Spinal cord (tissue), 10 donors: ENCODE measurements around the gene CACNA1A. TPM values are rescaled to one million over a fixed set of nuclear protein-coding genes. Genes with fewer than 3 reads are reported as not detected.
A peak's percentile ranks its signal among the peaks of the same experiment; 100 is the strongest.
"Not testable (repeated sequence)": the region's sequence is repeated elsewhere in the genome, so short reads cannot be mapped to it uniquely, and the experiment has no call there.

Experiments used
- DNase-seq, 6 donors: peaks; one replicate each; pipeline versions ENCODE4 v3.0.0 to v3.0.0-alpha.2; 2013 to 2015; ENCODE audit warnings: low spot score in 6 of 6, low read depth in 4 of 6
- H3K27ac ChIP-seq: one replicate; pipeline ENCODE4 v1.5.1; 2013; ENCODE audit warnings: low read depth, low read length, control low read depth
- H3K27me3 ChIP-seq: one replicate; pipeline ENCODE4 v1.6.1; 2013; ENCODE audit warnings: low read length; ENCODE audit not compliant: control insufficient read depth, insufficient read depth
- H3K36me3 ChIP-seq: one replicate; pipeline ENCODE4 v1.6.1; 2013; ENCODE audit warnings: low read length; ENCODE audit not compliant: control insufficient read depth, insufficient read depth
- H3K4me1 ChIP-seq: one replicate; pipeline ENCODE4 v1.6.1; 2013; ENCODE audit warnings: low read length; ENCODE audit not compliant: control insufficient read depth, insufficient read depth
- H3K4me3 ChIP-seq: one replicate; pipeline ENCODE4 v1.5.1; 2013; ENCODE audit warnings: low read depth, low read length, control low read depth
- H3K9me3 ChIP-seq: one replicate; pipeline ENCODE4 v1.6.1; 2013; ENCODE audit warnings: low read length; ENCODE audit not compliant: control insufficient read depth, insufficient read depth
- WGBS: methylation state at CpG from one replicate; pipeline ENCODE4 v1.1.5; 2013; ENCODE audit warnings: missing lambda C conversion rate; ENCODE audit not compliant: insufficient coverage; 5-methylcytosine and 5-hydroxymethylcytosine counted together
- polyA plus RNA-seq, 2 donors: library from polyadenylated mRNA; unstranded; fragments of 120-200 nt; gene quantifications; one replicate each; pipeline ENCODE4 v1.2.1, GENCODE V29; 2013; ENCODE audit not compliant: insufficient read length in 2 of 2
- total RNA-seq, 2 donors: library from RNA; depleted of rRNA in 1 of 2; stranded (reverse); fragments of 120-200 nt in 1 of 2; fragments of >200 nt in 1 of 2; gene quantifications; one replicate each; pipeline versions ENCODE4 v1.2.3 to v1.2.4, GENCODE V29; 2013 to 2014
- donor health status: healthy.

CACNA1A gene
- total and polyA plus RNA-seq, 4 donors, result 39.8 to 116 (median 66.7) TPM

DNA sequence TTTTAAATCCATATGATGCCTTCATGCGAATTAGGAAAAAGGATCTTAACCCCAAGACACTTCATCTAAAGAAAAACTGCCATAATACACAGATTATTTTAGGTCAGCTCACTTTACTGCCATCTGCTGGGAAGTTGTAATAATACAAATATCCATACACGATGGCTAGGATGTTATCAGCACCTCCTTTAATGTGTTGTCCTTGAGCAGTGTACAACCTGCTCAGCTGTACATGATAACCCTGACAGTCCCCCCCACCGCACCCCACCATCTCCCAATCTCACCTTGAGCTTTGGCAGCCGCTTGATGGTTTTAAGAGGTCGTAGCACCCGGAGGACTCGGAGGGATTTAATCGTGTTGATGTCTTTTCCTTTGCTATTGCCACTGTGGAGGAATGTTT is 243.8 kb downstream of the CACNA1A start:
- no peak overlapping the region for H3K4me3 ChIP-seq
- peak; percentile 15 to 84 (median 24) for DNase-seq
- H3K36me3 ChIP-seq, result peaks cover 15% of the 10 kb centered on the region
- WGBS, result 93% methylated on average over 4 of the region's 8 CpGs
- no peak overlapping the region for H3K27ac ChIP-seq
- H3K27me3 ChIP-seq, result no peaks in the 10 kb centered on the region
- no peaks in the 10 kb centered on the region for H3K4me1 ChIP-seq
- no peaks in the 10 kb centered on the region for H3K9me3 ChIP-seq

- no peak overlapping the region for H3K27ac ChIP-seq
These were observed 245.2 kb downstream of the CACNA1A start for GRCh38 chr19:13260883-13261653.

DNA sequence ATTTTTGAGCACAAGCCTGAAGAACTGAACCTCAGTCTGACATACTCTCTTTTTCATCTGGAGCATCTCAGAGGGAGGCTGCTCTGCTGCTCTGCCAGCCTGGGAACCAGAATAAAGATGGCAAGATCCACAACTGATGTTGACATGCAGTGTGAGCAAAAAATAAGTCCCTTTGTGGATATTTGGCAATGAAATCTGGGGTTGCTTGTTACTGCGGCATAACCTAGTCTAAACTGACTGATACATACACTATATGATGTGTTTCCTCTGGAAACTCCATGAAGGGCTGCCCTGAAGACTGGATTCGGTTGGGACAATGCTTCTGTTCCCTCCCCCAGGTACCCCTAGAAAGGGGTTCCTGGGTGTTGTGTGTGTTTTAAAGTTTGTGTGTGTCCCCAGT is 249.4 kb downstream of the CACNA1A start:
- no peak for DNase-seq
- Histone ChIP-seq H3K27me3 (no peaks in the 10 kb centered on the region), H3K27ac (no peak overlapping the region), H3K4me1 (no peaks in the 10 kb centered on the region), H3K36me3 (peaks cover 42% of the 10 kb centered on the region), H3K9me3 (no peaks in the 10 kb centered on the region), H3K4me3 (no peak overlapping the region)
- no CpG with 5 or more reads among the region's 2 CpGs for WGBS

More at GRCh38 chr19:13260883-13261653, 245.2 kb downstream of the CACNA1A start:
- Histone ChIP-seq H3K36me3 (peaks cover 21% of the 10 kb centered on the region), H3K4me1 (no peaks in the 10 kb centered on the region), H3K27me3 (no peaks in the 10 kb centered on the region), H3K9me3 (no peaks in the 10 kb centered on the region), H3K4me3 (no peak overlapping the region)
- 90% methylated on average over 3 of the region's 9 CpGs for WGBS
- DNase-seq, result no peak

GRCh38 chr19:13256398-13256797 is 249.9 kb downstream of the CACNA1A start:
- H3K4me1 ChIP-seq, H3K4me3 ChIP-seq, H3K9me3 ChIP-seq, H3K27me3 ChIP-seq, DNase-seq, H3K27ac ChIP-seq: not testable (repeated sequence)
- H3K36me3 ChIP-seq, result peaks cover 45% of the 10 kb centered on the region
- no CpG with 5 or more reads among the region's 1 CpG for WGBS

DNA sequence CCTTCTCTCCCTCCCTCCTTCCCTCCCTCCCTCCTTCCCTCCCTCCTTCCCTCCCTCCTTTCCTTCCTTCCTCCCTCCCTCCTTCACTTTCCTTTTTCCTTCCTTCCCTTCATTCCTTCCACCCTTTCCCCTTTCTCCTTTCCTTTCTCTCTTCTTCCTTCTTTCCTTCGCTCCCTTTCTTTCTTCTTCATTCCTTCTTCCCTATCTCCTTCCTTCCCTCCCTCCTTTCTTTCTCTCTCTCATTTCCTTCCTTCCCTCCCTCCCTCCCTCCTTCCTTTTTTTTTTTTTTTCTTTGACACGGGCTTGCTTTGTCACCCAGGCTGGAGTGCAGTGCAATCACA is 250.6 kb downstream of the CACNA1A start:
- Histone ChIP-seq H3K36me3 (peaks cover 47% of the 10 kb centered on the region), H3K4me1 (no peaks in the 10 kb centered on the region), H3K27ac (no peak overlapping the region), H3K27me3 (no peaks in the 10 kb centered on the region), H3K9me3 (no peaks in the 10 kb centered on the region), H3K4me3 (no peak overlapping the region)
- no peak for DNase-seq
- WGBS, result 100% methylated on average over 1 of the region's 2 CpGs

DNA sequence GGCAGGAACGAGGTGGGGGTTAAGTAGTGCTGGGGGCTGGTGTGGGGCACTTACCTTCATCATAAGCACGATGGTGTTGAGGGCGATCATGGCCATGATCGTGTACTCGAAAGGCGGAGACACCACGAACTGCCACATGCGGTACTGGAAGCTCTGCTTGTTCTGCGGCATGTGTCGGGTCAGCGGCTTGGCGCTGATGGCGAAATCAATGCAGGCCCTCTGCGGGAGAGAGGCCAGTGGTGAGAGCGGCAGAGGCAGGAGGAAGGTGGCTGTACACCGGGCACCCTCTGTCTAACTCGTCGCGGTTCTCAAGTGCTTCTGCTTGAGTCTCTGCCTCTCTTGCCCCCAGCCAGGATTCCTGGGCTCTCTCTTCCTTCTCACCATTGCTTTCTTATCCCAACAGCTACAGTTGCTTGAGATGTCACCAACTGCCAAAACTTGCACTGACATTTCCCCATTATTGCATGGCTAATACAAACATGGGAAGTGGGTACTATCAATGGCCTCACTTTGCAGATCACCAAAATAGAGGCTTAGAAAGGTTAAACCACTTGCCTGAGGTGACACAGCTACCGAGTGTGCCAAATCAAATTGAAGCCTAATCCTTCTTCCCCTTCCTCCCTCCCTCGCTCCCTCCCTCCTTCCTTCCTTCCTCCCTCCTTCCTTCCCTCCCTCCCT is 251.1 kb downstream of the CACNA1A start:
- 94% methylated on average over 19 of the region's 21 CpGs for WGBS
- Histone ChIP-seq H3K4me1 (no peaks in the 10 kb centered on the region), H3K9me3 (no peaks in the 10 kb centered on the region), H3K27me3 (no peaks in the 10 kb centered on the region), H3K4me3 (no peak overlapping the region), H3K27ac (no peak overlapping the region), H3K36me3 (peaks cover 47% of the 10 kb centered on the region)
- no peak for DNase-seq

DNA sequence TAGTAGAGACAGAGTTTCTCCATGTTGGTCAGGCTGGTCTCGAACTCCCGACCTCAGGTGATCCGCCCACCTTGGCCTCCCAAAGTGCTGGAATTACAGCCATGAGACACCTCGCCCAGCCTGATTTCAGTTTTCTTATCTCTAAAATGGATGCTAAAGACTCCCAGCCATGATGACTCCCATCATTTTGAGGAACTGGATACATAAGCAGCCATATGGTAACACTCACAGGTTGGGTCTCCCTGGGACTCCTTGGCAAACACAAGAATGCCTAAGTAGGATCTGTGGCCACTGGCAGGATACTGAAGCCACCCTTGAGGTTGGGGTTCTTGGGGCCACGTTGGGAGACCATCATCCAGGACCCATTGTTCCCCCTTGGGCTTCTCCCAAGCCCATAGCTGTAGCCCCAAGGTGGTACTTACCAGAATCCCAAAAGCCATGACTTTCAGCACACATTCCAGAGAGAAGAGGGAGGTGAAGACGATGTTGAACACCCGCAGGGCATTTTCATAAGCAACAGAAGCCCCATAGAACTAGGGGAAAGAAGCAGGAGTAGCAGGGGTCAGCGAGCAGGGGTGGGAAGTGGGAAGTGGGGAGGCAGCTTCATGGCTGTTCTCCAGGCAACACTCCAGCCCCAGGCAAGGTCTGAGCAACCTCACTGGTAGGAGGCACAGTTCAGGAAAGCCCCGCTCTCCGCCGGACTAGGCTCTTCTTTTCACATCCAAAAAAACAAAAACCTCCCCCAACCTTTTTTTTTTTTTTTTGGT is 253.5 kb downstream of the CACNA1A start:
- Histone ChIP-seq H3K36me3 (peaks cover 52% of the 10 kb centered on the region), H3K27ac (no peak overlapping the region), H3K27me3 (no peaks in the 10 kb centered on the region), H3K4me3 (no peak overlapping the region), H3K4me1 (no peaks in the 10 kb centered on the region), H3K9me3 (no peaks in the 10 kb centered on the region)
- 88% methylated on average over 6 of the region's 11 CpGs for WGBS
- DNase-seq, result no peak

DNA sequence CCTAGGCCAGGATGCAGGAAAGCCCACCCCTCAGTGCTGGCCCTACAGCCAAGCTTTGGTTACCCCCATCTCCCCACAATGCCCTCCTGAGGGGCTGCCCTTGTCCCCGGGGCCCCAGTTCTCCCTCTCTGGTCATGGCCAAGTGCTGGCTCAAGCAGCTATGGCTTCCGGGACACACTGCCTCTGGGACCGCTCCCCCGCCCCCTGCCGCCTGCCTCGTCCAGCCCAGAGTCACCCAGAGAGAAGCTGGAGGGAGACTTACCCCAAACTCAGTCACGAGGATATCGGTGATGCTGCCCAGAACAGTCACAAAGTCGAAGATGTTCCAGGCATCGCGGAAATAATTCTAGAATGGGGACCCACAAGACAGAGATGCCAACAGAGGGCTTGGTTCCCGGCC is 261.4 kb downstream of the CACNA1A start:
- no peaks in the 10 kb centered on the region for H3K9me3 ChIP-seq
- H3K27ac ChIP-seq, result no peak overlapping the region
- no peak for DNase-seq
- WGBS, result 94% methylated on average over 12 of the region's 12 CpGs
- H3K27me3 ChIP-seq, result no peaks in the 10 kb centered on the region
- H3K4me3 ChIP-seq, result no peak overlapping the region
- H3K36me3 ChIP-seq, result peaks cover 55% of the 10 kb centered on the region
- no peaks in the 10 kb centered on the region for H3K4me1 ChIP-seq

DNA sequence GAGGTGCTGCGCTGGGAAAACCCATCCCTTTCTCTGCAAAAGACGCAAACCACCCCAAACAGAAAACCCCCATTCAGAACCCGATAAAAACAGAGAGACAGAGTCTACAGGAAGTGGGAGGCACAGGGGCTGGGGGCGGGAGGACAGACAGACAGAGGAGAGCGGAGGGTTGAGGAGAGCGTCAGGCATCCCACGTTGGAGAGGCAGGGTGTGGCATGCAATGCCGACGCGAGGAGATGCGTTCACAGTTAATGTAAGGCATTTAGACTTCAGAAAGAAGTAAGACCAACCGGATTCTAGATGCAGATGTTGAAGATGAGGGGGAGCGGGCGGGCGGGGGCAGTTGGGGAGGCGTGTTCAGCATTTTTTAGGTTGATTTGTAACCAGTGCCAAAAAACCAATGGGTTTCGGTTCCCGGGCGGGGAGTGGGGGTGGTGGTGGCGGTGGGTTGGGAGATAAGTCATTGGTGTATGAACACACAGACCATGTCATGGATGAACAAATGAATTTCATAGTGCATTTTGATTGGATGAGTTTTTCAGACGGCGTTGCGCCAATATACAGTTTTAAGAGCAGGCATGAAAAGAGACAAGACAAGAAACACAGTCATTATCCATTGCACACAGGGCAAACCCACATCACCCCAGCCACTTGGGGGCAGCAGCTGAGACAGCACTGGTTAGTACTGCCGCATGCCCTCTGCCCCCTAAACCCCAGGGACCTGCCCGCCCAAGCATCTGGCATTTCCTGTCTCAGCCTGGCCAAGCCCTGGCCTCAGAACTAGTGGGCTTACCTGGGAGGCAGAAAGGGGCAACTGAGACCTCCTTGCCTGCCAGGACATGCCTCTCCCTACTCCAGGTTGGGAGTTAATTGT is 264.8 kb downstream of the CACNA1A start:
- Histone ChIP-seq H3K4me1 (no peaks in the 10 kb centered on the region), H3K4me3 (no peak overlapping the region), H3K27me3 (no peaks in the 10 kb centered on the region), H3K9me3 (no peaks in the 10 kb centered on the region), H3K27ac (no peak overlapping the region), H3K36me3 (peaks cover 39% of the 10 kb centered on the region)
- DNase-seq, result no peak
- WGBS, result 87% methylated on average over 17 of the region's 25 CpGs
